IPS-18c (cell line): ENCODE data around the gene TYW1.
"Not testable (repeated sequence)": the region's sequence is repeated elsewhere in the genome, so short reads cannot be mapped to it uniquely, and the experiment has no call there.

Experiments used
- H3K4me3 ChIP-seq: 2 replicates; pipeline ENCODE4 v1.7.0; 2013; ENCODE audit warnings: low read depth, mild to moderate bottlenecking, low read length, moderate library complexity; ENCODE audit not compliant: insufficient read depth
- H3K9me3 ChIP-seq: one replicate; pipeline ENCODE4 v1.6.1; 2013; ENCODE audit warnings: mild to moderate bottlenecking, low read length, moderate library complexity; ENCODE audit not compliant: control insufficient read depth, insufficient read depth

The TYW1 gene

GRCh38 chr7:67022511-67022910 is 25.9 kb downstream of the TYW1 start:
- H3K4me3 ChIP-seq = no peak overlapping the region
- H3K9me3 ChIP-seq = no peaks in the 10 kb centered on the region

GRCh38 chr7:67025459-67025858 is 28.8 kb downstream of the TYW1 start:
- H3K9me3 ChIP-seq, H3K4me3 ChIP-seq: not testable (repeated sequence)

DNA sequence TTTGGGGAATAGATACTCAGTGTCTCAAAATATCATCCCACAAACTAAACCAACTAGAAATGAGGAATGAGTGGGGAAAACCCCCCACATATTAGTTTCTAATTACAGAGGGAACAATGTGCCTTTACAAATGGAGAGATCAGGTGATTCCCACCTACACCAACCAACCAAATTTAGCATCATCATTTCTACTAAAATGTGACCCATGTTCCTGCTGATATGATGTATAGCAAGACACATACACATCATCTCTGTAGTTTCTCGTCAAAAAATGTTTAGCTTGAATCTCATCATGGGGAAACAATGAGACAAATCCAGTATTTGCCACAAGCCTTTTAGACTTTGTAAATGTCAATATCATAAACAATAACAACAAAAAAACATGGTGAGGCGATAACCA is 35.1 kb downstream of the TYW1 start:
- H3K9me3 ChIP-seq, H3K4me3 ChIP-seq: not testable (repeated sequence)

DNA sequence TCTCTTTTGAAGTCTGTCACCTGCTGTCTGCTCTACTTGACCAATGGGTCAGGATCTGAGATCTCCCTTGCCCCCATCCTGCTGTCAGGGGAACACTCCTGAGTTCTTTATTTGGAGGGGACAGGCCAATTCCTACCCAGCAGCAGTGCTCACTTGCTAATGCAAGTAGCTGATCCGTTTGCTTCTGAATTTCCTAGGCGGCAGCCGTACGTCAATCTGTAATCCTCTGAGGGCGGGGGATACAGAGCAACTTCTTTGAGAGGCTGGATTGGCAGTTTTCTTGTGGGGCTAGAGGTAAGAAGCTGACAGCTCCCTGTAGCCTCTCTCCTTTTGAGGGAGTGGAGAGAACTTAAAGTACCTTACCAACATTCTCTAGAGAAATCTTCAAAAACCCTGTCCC is 36.6 kb downstream of the TYW1 start:
- no peak overlapping the region for H3K4me3 ChIP-seq
- no peaks in the 10 kb centered on the region for H3K9me3 ChIP-seq

- not testable (repeated sequence) for H3K4me3 ChIP-seq, H3K9me3 ChIP-seq
Measured at GRCh38 chr7:67036432-67037395, 40.1 kb downstream of the TYW1 start.

GRCh38 chr7:67040832-67041231 is 44.2 kb downstream of the TYW1 start:
- H3K9me3 ChIP-seq, H3K4me3 ChIP-seq: not testable (repeated sequence)

- not testable (repeated sequence) for H3K4me3 ChIP-seq, H3K9me3 ChIP-seq
Measured at GRCh38 chr7:67042781-67043558, 46.3 kb downstream of the TYW1 start.

- H3K9me3 ChIP-seq, H3K4me3 ChIP-seq: not testable (repeated sequence)
Measured at GRCh38 chr7:67043559-67043930, 46.9 kb downstream of the TYW1 start.

- H3K9me3 ChIP-seq = no peaks in the 10 kb centered on the region
- H3K4me3 ChIP-seq = no peak overlapping the region
Measured at GRCh38 chr7:67045496-67045995, 48.9 kb downstream of the TYW1 start.

DNA sequence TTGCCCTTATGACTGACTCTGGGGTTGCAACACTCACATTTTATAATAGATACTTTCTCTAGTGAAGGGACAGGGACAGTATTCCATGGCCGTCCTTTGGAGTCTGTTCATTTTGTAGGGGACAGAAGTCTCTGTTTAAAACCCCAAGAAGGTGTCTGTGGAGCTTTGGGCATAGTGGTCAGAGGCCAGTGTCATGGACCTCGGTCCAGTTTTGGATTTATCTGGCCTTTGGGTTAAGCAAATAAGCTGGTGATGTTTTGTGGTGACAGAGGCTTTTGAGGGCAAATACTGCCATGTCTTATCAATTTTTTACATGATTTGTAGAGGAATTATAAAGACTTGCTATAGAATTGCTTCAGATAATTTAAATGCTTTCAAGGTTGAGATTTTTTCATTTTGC is 50.2 kb downstream of the TYW1 start:
- H3K4me3 ChIP-seq = not testable (repeated sequence)

GRCh38 chr7:67049908-67050307 is 53.3 kb downstream of the TYW1 start:
- H3K9me3 ChIP-seq, H3K4me3 ChIP-seq: not testable (repeated sequence)

More for the DNA sequence above, 50.2 kb downstream of the TYW1 start:
- H3K9me3 ChIP-seq = not testable (repeated sequence)

DNA sequence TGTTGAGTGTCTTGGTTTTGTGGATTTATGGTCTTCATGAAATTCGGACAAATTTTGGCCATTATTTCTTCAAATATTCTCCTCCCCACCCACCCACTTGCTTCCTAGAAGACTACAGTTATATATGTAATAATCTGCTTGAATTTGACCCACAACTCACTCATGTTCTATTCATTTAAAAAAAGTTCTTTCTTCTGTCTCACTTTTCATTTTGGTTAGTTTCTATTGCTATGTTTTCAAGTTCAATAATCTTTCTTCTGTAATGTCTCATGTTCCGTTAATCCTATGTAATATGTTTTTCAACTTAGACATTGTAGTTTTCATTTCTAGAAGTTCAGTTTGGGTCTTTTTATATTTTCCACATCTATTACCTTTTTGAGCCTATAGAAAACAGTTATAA is 55.5 kb downstream of the TYW1 start:
- not testable (repeated sequence) for H3K9me3 ChIP-seq, H3K4me3 ChIP-seq

GRCh38 chr7:67056683-67057082 is 60.0 kb downstream of the TYW1 start:
- H3K9me3 ChIP-seq = no peaks in the 10 kb centered on the region
- H3K4me3 ChIP-seq = no peak overlapping the region

DNA sequence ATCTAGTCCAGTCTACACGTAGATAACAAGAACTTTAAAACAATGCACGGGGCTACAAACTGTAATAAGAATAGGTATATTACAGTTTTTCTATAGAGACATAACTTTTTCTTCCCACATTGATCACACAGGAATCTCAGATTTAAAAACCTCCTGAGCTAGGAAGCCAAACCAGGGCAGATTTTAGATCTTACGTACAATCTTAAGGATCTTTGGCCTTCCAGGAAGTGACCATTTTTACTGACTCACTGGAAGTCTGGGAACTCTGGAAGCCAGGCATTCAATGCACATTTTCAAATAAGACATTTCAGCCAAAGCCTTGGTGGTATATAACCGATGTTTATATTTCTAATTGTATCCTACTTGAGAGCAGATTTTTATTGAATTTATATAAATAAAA is 64.7 kb downstream of the TYW1 start:
- not testable (repeated sequence) for H3K9me3 ChIP-seq, H3K4me3 ChIP-seq

GRCh38 chr7:67062802-67063201 is 66.2 kb downstream of the TYW1 start:
- not testable (repeated sequence) for H3K9me3 ChIP-seq, H3K4me3 ChIP-seq

- not testable (repeated sequence) for H3K4me3 ChIP-seq
Measured at GRCh38 chr7:67066950-67067622, 70.5 kb downstream of the TYW1 start.

GRCh38 chr7:67076120-67076519 is 79.5 kb downstream of the TYW1 start:
- not testable (repeated sequence) for H3K9me3 ChIP-seq, H3K4me3 ChIP-seq

More at GRCh38 chr7:67066950-67067622, 70.5 kb downstream of the TYW1 start:
- H3K9me3 ChIP-seq = not testable (repeated sequence)
